ENCODE data around the gene MAGEF1. TPM values are rescaled to one million over a fixed set of nuclear protein-coding genes. Genes with fewer than 3 reads are reported as not detected.

The MAGEF1 gene
- total RNA-seq, 2 donors from 2014 or later: 61.3 to 86.5 TPM

- TF ChIP-seq, protein P1, sequence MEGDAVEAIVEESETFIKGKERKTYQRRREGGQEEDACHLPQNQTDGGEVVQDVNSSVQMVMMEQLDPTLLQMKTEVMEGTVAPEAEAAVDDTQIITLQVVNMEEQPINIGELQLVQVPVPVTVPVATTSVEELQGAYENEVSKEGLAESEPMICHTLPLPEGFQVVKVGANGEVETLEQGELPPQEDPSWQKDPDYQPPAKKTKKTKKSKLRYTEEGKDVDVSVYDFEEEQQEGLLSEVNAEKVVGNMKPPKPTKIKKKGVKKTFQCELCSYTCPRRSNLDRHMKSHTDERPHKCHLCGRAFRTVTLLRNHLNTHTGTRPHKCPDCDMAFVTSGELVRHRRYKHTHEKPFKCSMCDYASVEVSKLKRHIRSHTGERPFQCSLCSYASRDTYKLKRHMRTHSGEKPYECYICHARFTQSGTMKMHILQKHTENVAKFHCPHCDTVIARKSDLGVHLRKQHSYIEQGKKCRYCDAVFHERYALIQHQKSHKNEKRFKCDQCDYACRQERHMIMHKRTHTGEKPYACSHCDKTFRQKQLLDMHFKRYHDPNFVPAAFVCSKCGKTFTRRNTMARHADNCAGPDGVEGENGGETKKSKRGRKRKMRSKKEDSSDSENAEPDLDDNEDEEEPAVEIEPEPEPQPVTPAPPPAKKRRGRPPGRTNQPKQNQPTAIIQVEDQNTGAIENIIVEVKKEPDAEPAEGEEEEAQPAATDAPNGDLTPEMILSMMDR (conservative IDR thresholded peaks at IDR 0.05): no peak
- peaks cover 10% of the 10 kb centered on the region for H3K4me1 ChIP-seq (ENCODE audit: control insufficient read depth, insufficient read depth, low read length)
Observed at GRCh38 chr3:184690192-184690883, 21.5 kb downstream of the MAGEF1 start.

GRCh38 chr3:184688882-184689271, 23.0 kb downstream of the MAGEF1 start:
- Histone ChIP-seq H3K4me3 (ENCODE audit: low read length) (no peak overlapping the region), H3K36me3 (ENCODE audit: control insufficient read depth, insufficient read depth, low read length) (no peaks in the 10 kb centered on the region), H3K9ac (ENCODE audit: extremely low read depth, low read length, poor library complexity, severe bottlenecking) (no peak overlapping the region), H3K27me3 (ENCODE audit: control insufficient read depth, insufficient read depth, low read length, poor library complexity, severe bottlenecking) (no peaks in the 10 kb centered on the region), H3K4me1 (ENCODE audit: control insufficient read depth, insufficient read depth, low read length) (peaks cover 10% of the 10 kb centered on the region), H3K27ac (ENCODE audit: low read depth, low read length) (no peak overlapping the region), H3K9me3 (ENCODE audit: control insufficient read depth, low read length) (no peaks in the 10 kb centered on the region)
- TF ChIP-seq, protein P1 (conservative IDR thresholded peaks at IDR 0.05): no peak
- Mint-ChIP-seq H3K27ac (no peak overlapping the region), H3K4me3 (no peak overlapping the region), H3K36me3 (ENCODE audit: low read depth) (no peaks in the 10 kb centered on the region), H3K27me3 (ENCODE audit: insufficient read depth) (peaks cover 6% of the 10 kb centered on the region), H3K4me1 (peaks cover 27% of the 10 kb centered on the region), H3K9me3 (peaks cover 9% of the 10 kb centered on the region)
- no peak for DNase-seq
- 71 to 75% methylated on average over 7 of the region's 7 CpGs for WGBS, 2 experiments (ENCODE audit: insufficient coverage in 1 of 2, insufficient read length in 1 of 2)

More at GRCh38 chr3:184690192-184690883, 21.5 kb downstream of the MAGEF1 start:
- no peaks in the 10 kb centered on the region for H3K36me3 Mint-ChIP-seq (ENCODE audit: low read depth)
- no peak overlapping the region for H3K9ac ChIP-seq (ENCODE audit: extremely low read depth, low read length, poor library complexity, severe bottlenecking)
- H3K27ac Mint-ChIP-seq: peak overlapping the region; percentile 8
- H3K9me3 Mint-ChIP-seq: no peaks in the 10 kb centered on the region
- DNase-seq: peak; percentile 43
- H3K4me3 ChIP-seq (ENCODE audit: low read length): no peak overlapping the region
- H3K27ac ChIP-seq (ENCODE audit: low read depth, low read length): no peak overlapping the region
- no peaks in the 10 kb centered on the region for H3K36me3 ChIP-seq (ENCODE audit: control insufficient read depth, insufficient read depth, low read length)
- no peaks in the 10 kb centered on the region for H3K9me3 ChIP-seq (ENCODE audit: control insufficient read depth, low read length)
- H3K27me3 ChIP-seq (ENCODE audit: control insufficient read depth, insufficient read depth, low read length, poor library complexity, severe bottlenecking): no peaks in the 10 kb centered on the region
- H3K27me3 Mint-ChIP-seq (ENCODE audit: insufficient read depth): peaks cover 1% of the 10 kb centered on the region
- no peak overlapping the region for H3K4me3 Mint-ChIP-seq
- WGBS, 2 experiments (ENCODE audit: insufficient coverage in 1 of 2, insufficient read length in 1 of 2): 85 to 92% methylated on average over 7 to 16 of the region's 16 CpGs
- peaks cover 38% of the 10 kb centered on the region for H3K4me1 Mint-ChIP-seq

GRCh38 chr3:184688251-184688881, 23.5 kb downstream of the MAGEF1 start:
- TF ChIP-seq, protein P1 (conservative IDR thresholded peaks at IDR 0.05): no peak
- H3K9ac ChIP-seq (ENCODE audit: extremely low read depth, low read length, poor library complexity, severe bottlenecking): no peak overlapping the region
- H3K4me3 ChIP-seq (ENCODE audit: low read length): no peak overlapping the region
- no peaks in the 10 kb centered on the region for H3K36me3 ChIP-seq (ENCODE audit: control insufficient read depth, insufficient read depth, low read length)
- H3K4me1 Mint-ChIP-seq: peaks cover 22% of the 10 kb centered on the region
- H3K27me3 ChIP-seq (ENCODE audit: control insufficient read depth, insufficient read depth, low read length, poor library complexity, severe bottlenecking): no peaks in the 10 kb centered on the region
- no peak overlapping the region for H3K27ac ChIP-seq (ENCODE audit: low read depth, low read length)
- peak; percentile 55 for DNase-seq
- H3K9me3 Mint-ChIP-seq: peaks cover 10% of the 10 kb centered on the region
- 72 to 85% methylated on average over 4 to 5 of the region's 5 CpGs for WGBS, 2 experiments (ENCODE audit: insufficient coverage in 1 of 2, insufficient read length in 1 of 2)
- H3K27ac Mint-ChIP-seq: no peak overlapping the region
- no peaks in the 10 kb centered on the region for H3K36me3 Mint-ChIP-seq (ENCODE audit: low read depth)
- H3K9me3 ChIP-seq (ENCODE audit: control insufficient read depth, low read length): no peaks in the 10 kb centered on the region
- H3K4me3 Mint-ChIP-seq: no peak overlapping the region
- peaks cover 6% of the 10 kb centered on the region for H3K27me3 Mint-ChIP-seq (ENCODE audit: insufficient read depth)
- peaks cover 10% of the 10 kb centered on the region for H3K4me1 ChIP-seq (ENCODE audit: control insufficient read depth, insufficient read depth, low read length)
